Uterus (tissue), 2 donors: ENCODE results near the gene ORM2.

Source experiments
- CTCF ChIP-seq, 4 experiments: fragments of 200-600 bp in 2 of 4; fragments of 450-650 bp in 2 of 4; sonication (generic) in 2 of 4; IDR thresholded peaks; one replicate each; pipeline ENCODE4 v1.5.1; 2016 to 2019; ENCODE audit warnings: antibody characterized with exemption in 4 of 4, mild to moderate bottlenecking in 2 of 4, moderate library complexity in 1 of 4
- POLR2A ChIP-seq, 2 donors: fragments of 450-650 bp; IDR thresholded peaks; one replicate each; pipeline ENCODE4 v1.6.1; 2016; ENCODE audit warnings: antibody characterized with exemption in 2 of 2, mild to moderate bottlenecking in 1 of 2, moderate library complexity in 1 of 2

- TF ChIP-seq CTCF (IDR thresholded peaks at IDR 0.05) (no peak), POLR2A (IDR thresholded peaks at IDR 0.05) (no peak)
Measured at GRCh38 chr9:114344188-114344566, 14.5 kb downstream of the ORM2 start.
